A673 (cell line): ENCODE results near the gene C11orf68. TPM values are rescaled to one million over a fixed set of nuclear protein-coding genes. Genes with fewer than 3 reads are reported as not detected.
"Not testable (repeated sequence)": the region's sequence is repeated elsewhere in the genome, so short reads cannot be mapped to it uniquely, and the experiment has no call there.

Experiments
- BruUV-seq: library from RNA; stranded (reverse); fragments of 400-500 nt; replicated peaks from 2 replicates; lab custom pipeline; 2021; lab: Mats Ljungman, UMichigan
- CTCF ChIA-PET: fragments of 300-600 bp; sonication (Branson Sonifier 250); formaldehyde crosslinking; loops from one replicate; lab custom pipeline; 2022; ENCODE audit warnings: antibody characterized with exemption; lab: Charles Lee
- POLR2A ChIA-PET: fragments of 300-600 bp; sonication (Branson Sonifier 250); formaldehyde crosslinking; loops from one replicate; lab custom pipeline; 2022; ENCODE audit warnings: antibody characterized with exemption; ENCODE audit not compliant: low non-redundant PET; lab: Charles Lee
- DNase-seq: peaks from one replicate; pipeline ENCODE4 v3.0.0-alpha.2; 2015; ENCODE audit warnings: low spot score
- H3K27ac ChIP-seq: fragments of 200-600 bp; sonication (generic); 2 replicates; pipeline ENCODE4 v1.5.1; 2016; ENCODE audit warnings: mixed run types, low read depth, mild to moderate bottlenecking, mixed read lengths, antibody characterized with exemption, low read length; ENCODE audit not compliant: poor library complexity, severe bottlenecking
- H3K27me3 ChIP-seq: fragments of 200-600 bp; sonication (generic); replicated peaks from 2 replicates; pipeline ENCODE4 v1.6.1; 2017; ENCODE audit warnings: mixed run types, low read depth, mild to moderate bottlenecking, mixed read lengths, antibody characterized with exemption, low read length; ENCODE audit not compliant: insufficient read depth, poor library complexity
- H3K36me3 ChIP-seq: fragments of 200-600 bp; sonication (generic); 2 replicates; pipeline ENCODE4 v1.6.1; 2016; ENCODE audit warnings: mixed run types, mild to moderate bottlenecking, mixed read lengths, antibody characterized with exemption, low read length; ENCODE audit not compliant: insufficient read depth, poor library complexity, severe bottlenecking
- H3K4me1 ChIP-seq: fragments of 200-600 bp; sonication (generic); 2 replicates; pipeline ENCODE4 v1.6.1; 2017; ENCODE audit warnings: mixed run types, mild to moderate bottlenecking, mixed read lengths, antibody characterized with exemption, low read length; ENCODE audit not compliant: insufficient read depth, poor library complexity, severe bottlenecking
- H3K4me3 ChIP-seq: fragments of 200-600 bp; sonication (generic); 2 replicates; pipeline ENCODE4 v1.5.1; 2016; ENCODE audit warnings: low read depth, mixed run types, mild to moderate bottlenecking, mixed read lengths, low read length; ENCODE audit not compliant: poor library complexity, severe bottlenecking
- H3K9me3 ChIP-seq: fragments of 200-600 bp; sonication (generic); 2 replicates; pipeline ENCODE4 v1.6.1; 2016; ENCODE audit warnings: mixed run types, low read depth, mild to moderate bottlenecking, mixed read lengths, antibody characterized with exemption, low read length; ENCODE audit not compliant: poor library complexity, severe bottlenecking
- EZH2 ChIP-seq: fragments of 200-600 bp; sonication (generic); IDR thresholded peaks from 2 replicates; pipeline ENCODE4 v1.6.1; 2017; ENCODE audit warnings: borderline replicate concordance, low read depth, mild to moderate bottlenecking, mixed read lengths, antibody characterized with exemption, low read length; ENCODE audit not compliant: poor library complexity, severe bottlenecking
- intact Hi-C: fragments of 100-400 bp; cut with micrococcal nuclease; formaldehyde crosslinking; loops from one replicate; pipeline ENCODE4 v1.10.0; 2022; ENCODE audit not compliant: unreplicated experiment
- total RNA-seq: library from RNA; stranded (reverse); gene quantifications from 2 replicates; pipeline ENCODE4 v1.2.3, GENCODE V29; 2021
- TF ChIP-seq, protein P1 (sequence below): fragments of 300-800, 200-600 bp; sonication (generic); conservative IDR thresholded peaks from 2 replicates; pipeline ENCODE4 v1.5.1; 2017; ENCODE audit warnings: low read depth, mild to moderate bottlenecking, antibody characterized with exemption, low read length, moderate library complexity, mixed read lengths

C11orf68 gene
- total RNA-seq, 1 experiment from 2014 or later = 22.4 TPM

DNA sequence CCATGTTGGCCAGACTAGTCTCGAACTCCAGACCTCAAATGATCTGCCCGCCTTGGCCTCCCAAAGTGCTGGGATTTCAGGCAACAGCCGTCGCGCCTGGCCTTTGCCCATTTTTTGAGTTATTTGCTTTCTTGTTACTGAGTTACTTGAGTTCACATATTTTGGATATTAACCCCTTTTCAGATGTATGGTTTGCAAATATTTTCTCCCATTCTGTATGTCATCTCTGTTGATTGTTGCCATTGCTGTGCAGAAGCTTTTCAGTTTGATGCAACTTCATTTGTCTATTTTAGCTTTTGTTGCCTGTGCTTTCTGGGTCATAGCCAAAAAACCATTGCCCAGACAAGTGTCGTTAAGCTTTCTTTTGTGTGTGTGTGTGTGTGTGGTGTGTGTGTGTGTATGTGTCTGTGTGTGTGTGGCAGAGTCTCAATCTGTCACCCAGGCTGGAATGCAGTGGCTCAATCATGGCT is 33.2 kb upstream of the C11orf68 start:
- no TSS peak for BruUV-seq
- TF ChIP-seq, protein P1, sequence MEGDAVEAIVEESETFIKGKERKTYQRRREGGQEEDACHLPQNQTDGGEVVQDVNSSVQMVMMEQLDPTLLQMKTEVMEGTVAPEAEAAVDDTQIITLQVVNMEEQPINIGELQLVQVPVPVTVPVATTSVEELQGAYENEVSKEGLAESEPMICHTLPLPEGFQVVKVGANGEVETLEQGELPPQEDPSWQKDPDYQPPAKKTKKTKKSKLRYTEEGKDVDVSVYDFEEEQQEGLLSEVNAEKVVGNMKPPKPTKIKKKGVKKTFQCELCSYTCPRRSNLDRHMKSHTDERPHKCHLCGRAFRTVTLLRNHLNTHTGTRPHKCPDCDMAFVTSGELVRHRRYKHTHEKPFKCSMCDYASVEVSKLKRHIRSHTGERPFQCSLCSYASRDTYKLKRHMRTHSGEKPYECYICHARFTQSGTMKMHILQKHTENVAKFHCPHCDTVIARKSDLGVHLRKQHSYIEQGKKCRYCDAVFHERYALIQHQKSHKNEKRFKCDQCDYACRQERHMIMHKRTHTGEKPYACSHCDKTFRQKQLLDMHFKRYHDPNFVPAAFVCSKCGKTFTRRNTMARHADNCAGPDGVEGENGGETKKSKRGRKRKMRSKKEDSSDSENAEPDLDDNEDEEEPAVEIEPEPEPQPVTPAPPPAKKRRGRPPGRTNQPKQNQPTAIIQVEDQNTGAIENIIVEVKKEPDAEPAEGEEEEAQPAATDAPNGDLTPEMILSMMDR = no peak
- TF ChIP-seq EZH2 = no peak
- Histone ChIP-seq H3K27me3 (no peaks in the 10 kb centered on the region), H3K4me3 (no peak overlapping the region), H3K27ac (no peak overlapping the region), H3K36me3 (no peaks in the 10 kb centered on the region), H3K9me3 (no peaks in the 10 kb centered on the region), H3K4me1 (no peaks in the 10 kb centered on the region)
- DNase-seq = no peak
- intact Hi-C loops = no loop called here
- ChIA-PET CTCF (no interaction called here), POLR2A (no interaction called here)

DNA sequence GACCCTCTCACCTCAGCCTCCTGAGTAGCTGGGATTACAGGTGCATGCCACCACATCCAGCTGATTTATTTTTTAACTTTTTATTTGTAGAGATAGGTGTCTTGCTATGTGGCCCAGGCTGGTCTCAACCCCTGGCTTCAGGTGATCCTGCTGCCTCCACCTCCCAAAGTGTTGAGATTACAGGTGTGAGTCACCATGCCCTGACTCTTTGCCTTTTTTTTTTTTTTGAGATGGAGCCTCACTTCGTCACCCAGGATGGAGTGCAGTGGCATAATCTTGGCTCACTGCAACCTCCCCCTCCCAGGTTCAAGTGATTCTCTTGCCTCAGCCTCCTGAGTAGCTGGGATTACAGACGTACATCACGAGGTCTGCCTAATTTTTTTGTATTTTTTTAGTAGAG is 32.8 kb upstream of the C11orf68 start:
- POLR2A ChIA-PET, DNase-seq, H3K4me3 ChIP-seq, H3K9me3 ChIP-seq, BruUV-seq, CTCF ChIA-PET, H3K27ac ChIP-seq, H3K36me3 ChIP-seq, H3K4me1 ChIP-seq, intact Hi-C loops, H3K27me3 ChIP-seq: not testable (repeated sequence)

DNA sequence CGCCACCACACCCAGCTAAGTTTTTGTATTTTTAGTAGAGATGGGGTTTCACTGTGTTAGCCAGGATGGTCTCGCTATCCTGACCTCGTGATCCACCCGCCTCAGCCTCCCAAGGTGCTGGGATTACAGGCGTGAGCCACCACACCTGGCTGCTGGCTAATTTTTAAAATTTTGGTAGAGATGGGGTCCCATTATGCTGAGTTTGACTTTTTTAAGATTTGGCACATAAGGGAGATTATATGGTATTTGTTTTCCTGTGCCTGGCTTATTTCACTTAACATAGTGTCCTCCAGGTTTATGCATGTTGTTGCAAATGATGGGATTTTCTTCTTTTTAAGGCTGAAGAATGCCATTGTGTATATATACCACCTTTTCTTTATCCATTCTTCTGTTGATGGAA is 31.8 kb upstream of the C11orf68 start:
- H3K27me3 ChIP-seq, POLR2A ChIA-PET, H3K36me3 ChIP-seq, H3K9me3 ChIP-seq, H3K4me1 ChIP-seq, CTCF ChIA-PET, DNase-seq, H3K27ac ChIP-seq, BruUV-seq, H3K4me3 ChIP-seq, intact Hi-C loops: not testable (repeated sequence)

DNA sequence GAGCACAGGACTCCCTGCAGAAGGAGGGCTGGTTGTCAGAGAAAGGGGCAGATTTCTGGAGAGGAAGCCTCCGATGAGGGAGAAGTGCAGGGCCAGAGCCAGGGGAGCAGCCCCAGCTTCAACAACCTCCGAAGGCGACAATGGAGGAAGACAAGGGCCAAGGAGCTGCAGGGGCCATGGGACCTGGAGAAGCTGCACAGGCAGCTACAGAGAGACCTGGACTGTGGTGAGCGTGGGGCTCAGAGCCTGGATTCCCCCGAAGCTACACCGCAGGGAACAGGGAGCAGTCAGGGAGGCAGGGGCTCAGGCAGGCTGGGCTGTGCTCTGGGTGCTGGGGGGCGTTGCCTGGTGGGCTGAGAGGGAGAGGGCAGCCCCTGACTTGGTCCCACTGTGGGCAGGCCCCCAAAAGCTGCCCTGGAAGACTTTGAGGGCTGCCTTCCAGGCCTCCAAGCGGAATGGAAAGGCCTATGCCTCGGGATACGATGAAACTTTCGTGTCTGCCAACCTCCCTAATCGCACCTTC is 28.8 kb upstream of the C11orf68 start:
- Histone ChIP-seq H3K9me3 (no peaks in the 10 kb centered on the region), H3K27ac (no peak overlapping the region), H3K4me3 (no peak overlapping the region), H3K27me3 (no peaks in the 10 kb centered on the region), H3K36me3 (no peaks in the 10 kb centered on the region), H3K4me1 (no peaks in the 10 kb centered on the region)
- intact Hi-C loops = no loop called here
- no peak for DNase-seq
- no TSS peak for BruUV-seq
- ChIA-PET POLR2A (no interaction called here), CTCF (no interaction called here)
- TF ChIP-seq, protein P1 = no peak
- TF ChIP-seq EZH2 = no peak
